Measurements from ENCODE around the gene TP53TG5. TPM values are rescaled to one million over a fixed set of nuclear protein-coding genes. Genes with fewer than 3 reads are reported as not detected.
A peak's percentile ranks its signal among the peaks of the same experiment; 100 is the strongest.

TP53TG5 gene
- total RNA-seq, 1 donor from 2014 or later = 0.80 TPM

DNA sequence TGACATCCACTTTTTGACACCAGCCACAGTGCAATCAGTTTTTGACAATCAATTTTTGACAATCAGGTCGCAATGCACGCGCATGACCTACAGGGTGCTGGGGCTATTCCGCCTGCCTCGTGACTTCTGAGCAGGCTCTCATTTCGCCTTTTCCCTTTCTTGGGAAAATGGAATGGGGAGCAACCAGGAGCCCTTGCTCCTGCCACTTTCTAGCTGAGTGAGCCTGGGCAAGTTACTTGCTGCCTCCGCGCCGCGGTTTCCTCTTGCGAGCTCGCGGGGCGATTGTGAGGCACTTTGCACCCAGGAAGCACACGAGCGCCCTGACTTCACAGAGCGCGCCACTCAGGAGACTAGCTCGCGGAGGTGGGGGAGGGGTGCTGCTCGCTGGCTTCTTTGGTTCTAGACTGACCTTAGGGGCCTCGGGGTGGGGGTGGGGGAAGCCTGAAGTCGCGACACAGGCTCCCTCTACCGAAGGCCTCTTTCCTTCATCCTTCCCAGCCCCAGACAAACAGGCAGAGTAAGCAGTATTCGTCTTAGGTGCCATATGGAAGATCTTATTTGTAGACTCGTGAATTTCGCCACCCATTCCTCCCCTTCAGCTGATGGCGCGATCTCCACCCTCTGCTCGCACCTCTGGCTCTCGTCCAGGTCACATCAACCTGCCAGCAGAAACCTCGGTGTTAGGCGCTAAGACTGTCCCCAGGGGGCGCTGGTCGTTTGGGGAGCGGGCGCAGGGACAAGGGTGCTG lies 4.6 kb downstream of the TP53TG5 start:
- TF ChIP-seq, protein P1, sequence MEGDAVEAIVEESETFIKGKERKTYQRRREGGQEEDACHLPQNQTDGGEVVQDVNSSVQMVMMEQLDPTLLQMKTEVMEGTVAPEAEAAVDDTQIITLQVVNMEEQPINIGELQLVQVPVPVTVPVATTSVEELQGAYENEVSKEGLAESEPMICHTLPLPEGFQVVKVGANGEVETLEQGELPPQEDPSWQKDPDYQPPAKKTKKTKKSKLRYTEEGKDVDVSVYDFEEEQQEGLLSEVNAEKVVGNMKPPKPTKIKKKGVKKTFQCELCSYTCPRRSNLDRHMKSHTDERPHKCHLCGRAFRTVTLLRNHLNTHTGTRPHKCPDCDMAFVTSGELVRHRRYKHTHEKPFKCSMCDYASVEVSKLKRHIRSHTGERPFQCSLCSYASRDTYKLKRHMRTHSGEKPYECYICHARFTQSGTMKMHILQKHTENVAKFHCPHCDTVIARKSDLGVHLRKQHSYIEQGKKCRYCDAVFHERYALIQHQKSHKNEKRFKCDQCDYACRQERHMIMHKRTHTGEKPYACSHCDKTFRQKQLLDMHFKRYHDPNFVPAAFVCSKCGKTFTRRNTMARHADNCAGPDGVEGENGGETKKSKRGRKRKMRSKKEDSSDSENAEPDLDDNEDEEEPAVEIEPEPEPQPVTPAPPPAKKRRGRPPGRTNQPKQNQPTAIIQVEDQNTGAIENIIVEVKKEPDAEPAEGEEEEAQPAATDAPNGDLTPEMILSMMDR (IDR thresholded peaks at IDR 0.05; ENCODE audit: borderline replicate concordance) = peak; percentile 91
- H3K36me3 ChIP-seq = peaks cover 2% of the 10 kb centered on the region
- DNase-seq = peak; percentile 88
- H3K4me1 ChIP-seq = peaks cover 15% of the 10 kb centered on the region
- H3K4me3 ChIP-seq = peak overlapping the region; percentile 74
- H3K9me3 ChIP-seq (replicated peaks) = no peaks in the 10 kb centered on the region
- peak overlapping the region; percentile 81 for H3K27ac ChIP-seq (replicated peaks)
- intact Hi-C loops (cut with micrococcal nuclease) = loop anchor here (2.0 kb wide), 1 partner anchor 63 kb away; no protein-coding TSS in a partner anchor
- no peaks in the 10 kb centered on the region for H3K27me3 ChIP-seq (ENCODE audit: low read depth)

DNA sequence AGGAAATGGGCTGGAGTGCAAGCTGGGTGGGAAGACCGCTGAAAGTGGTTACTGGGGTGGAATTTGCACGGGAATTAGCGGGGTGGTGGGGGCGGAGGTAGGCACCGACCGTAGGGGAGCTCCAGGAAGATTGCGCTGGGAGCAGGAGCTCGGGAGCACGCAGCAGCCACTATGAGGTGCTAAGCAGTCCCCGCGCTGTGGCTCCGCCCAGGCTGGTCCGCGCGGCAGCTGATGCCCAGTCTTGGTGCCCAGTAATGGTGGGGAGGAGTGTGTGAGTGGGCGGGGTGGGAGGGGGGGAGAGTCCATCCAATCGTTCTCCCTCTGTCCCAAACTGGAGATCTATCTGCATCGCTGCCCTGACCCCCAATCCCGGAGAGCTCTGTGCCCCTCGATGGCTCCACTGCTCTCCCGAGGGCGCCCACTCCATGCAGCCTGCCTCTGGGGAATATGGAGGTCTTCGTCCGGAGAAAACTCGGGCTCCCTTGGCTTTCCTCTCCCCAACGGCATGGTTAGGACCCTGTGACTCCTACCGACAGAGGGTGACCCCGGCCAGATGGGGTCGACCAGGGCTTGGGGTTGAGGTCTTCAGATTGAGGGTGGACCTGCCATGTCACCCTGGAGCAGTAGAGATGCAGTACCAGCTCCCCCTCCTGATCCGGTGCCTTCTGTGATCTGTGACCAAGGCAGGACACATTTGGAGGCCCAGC lies 5.3 kb downstream of the TP53TG5 start:
- TF ChIP-seq, protein P1 (IDR thresholded peaks at IDR 0.05; ENCODE audit: borderline replicate concordance) = no peak
- Histone ChIP-seq H3K4me3 (peak overlapping the region; percentile 74), H3K27ac (replicated peaks) (peak overlapping the region; percentile 81), H3K27me3 (ENCODE audit: low read depth) (no peaks in the 10 kb centered on the region), H3K4me1 (peaks cover 17% of the 10 kb centered on the region), H3K36me3 (peaks cover 10% of the 10 kb centered on the region), H3K9me3 (replicated peaks) (no peaks in the 10 kb centered on the region)
- intact Hi-C loops (cut with micrococcal nuclease) = no loop called here
- DNase-seq = no peak

DNA sequence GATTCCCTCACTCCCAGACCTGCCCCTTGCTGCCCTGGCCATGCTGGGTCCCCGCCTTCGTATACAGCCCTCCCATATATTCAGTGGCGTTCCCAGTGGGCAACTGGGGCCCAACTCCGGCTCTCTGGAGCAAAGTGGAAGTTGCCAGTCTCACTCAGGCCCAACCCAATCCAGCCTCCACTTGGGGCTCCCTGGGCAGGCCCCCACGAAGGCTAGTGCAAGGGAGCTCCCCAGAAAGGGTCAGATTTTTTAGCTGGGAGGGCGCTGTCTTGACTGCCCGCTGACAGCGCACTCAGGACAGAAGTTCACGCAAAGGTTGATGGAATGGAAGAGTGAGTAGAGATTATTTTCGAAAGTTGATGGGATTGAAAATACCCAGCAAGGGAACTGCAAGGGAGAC lies 5.9 kb downstream of the TP53TG5 start:
- H3K36me3 ChIP-seq = peaks cover 15% of the 10 kb centered on the region
- no peaks in the 10 kb centered on the region for H3K27me3 ChIP-seq (ENCODE audit: low read depth)
- intact Hi-C loops (cut with micrococcal nuclease) = no loop called here
- TF ChIP-seq, protein P1 (IDR thresholded peaks at IDR 0.05; ENCODE audit: borderline replicate concordance) = no peak
- DNase-seq = no peak
- peaks cover 20% of the 10 kb centered on the region for H3K4me1 ChIP-seq
- no peaks in the 10 kb centered on the region for H3K9me3 ChIP-seq (replicated peaks)
- peak overlapping the region; percentile 74 for H3K4me3 ChIP-seq
- H3K27ac ChIP-seq (replicated peaks) = peak overlapping the region; percentile 81

DNA sequence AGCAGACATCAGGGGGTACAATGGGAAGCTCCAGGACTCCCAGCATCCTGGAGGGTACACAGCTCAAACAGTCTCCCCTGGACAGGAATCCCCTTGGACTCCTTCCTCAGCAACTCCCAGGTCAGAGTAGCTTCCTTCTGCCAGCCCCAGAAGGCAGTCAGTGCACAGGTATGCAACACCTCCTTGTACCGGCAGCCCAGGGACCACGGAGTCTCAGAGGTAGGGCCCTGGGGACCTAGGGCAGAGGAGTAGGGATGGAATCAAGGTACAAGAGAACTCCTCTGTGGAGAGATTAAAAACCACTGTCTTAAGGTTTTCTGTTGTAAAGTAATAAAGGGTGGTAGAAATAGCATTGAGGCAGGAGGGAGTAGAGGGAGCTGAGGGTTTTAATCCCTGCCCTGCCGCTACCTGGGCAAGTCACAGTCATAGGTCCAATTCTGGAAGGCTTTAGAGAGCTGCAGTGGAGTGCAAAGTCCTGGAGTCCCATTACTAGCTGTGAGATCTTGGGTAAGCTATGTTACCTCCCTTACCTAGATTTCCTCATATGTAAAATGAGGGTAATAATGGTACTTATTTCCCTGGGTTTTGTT lies 7.5 kb downstream of the TP53TG5 start:
- TF ChIP-seq, protein P1 (IDR thresholded peaks at IDR 0.05; ENCODE audit: borderline replicate concordance) = no peak
- no peaks in the 10 kb centered on the region for H3K9me3 ChIP-seq (replicated peaks)
- H3K4me1 ChIP-seq = peaks cover 20% of the 10 kb centered on the region
- peaks cover 31% of the 10 kb centered on the region for H3K36me3 ChIP-seq
- H3K27me3 ChIP-seq (ENCODE audit: low read depth) = no peaks in the 10 kb centered on the region
- H3K27ac ChIP-seq (replicated peaks) = no peak overlapping the region
- H3K4me3 ChIP-seq = no peak overlapping the region
- no peak for DNase-seq
- intact Hi-C loops (cut with micrococcal nuclease) = no loop called here

DNA sequence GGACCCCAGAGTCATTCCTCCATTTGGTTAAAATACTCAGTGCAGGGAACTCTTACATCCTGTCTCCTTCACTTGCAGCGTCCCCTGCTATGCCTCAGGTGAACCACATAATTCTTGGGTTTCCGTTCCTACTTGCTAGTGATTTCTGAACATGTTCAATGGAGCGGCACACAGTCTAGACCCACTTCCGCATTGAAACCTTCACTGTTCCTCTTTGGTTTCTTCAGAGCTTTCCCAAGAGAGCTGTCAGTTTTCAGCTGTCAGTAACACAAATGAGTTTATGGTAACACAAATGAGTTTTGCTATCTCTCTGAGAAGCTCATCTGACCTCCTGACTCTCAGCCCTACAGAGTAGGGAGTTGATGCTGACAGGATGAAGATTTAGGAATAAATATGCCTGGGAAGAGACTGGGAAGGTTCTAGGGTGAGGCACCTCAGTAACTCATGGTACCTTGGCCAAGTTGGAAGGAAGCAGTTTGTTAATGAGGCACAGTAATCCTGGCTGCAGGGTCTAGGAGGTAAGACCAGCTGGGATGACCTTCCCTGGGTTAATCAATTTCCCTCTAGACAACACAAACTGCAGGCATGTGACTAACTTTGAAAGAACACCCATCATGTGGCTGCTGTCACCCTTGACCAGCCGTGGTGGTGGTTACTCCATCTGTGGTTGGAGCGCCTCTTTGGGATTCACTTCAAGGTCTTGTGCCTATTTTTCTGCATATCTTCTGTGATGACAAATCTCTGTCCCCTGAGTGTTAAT lies 9.7 kb downstream of the TP53TG5 start:
- TF ChIP-seq, protein P1 (IDR thresholded peaks at IDR 0.05; ENCODE audit: borderline replicate concordance) = no peak
- H3K36me3 ChIP-seq = peaks cover 38% of the 10 kb centered on the region
- intact Hi-C loops (cut with micrococcal nuclease) = no loop called here
- no peaks in the 10 kb centered on the region for H3K27me3 ChIP-seq (ENCODE audit: low read depth)
- no peak overlapping the region for H3K4me3 ChIP-seq
- DNase-seq = no peak
- H3K4me1 ChIP-seq = peaks cover 32% of the 10 kb centered on the region
- H3K9me3 ChIP-seq (replicated peaks) = no peaks in the 10 kb centered on the region
- no peak overlapping the region for H3K27ac ChIP-seq (replicated peaks)

All from left ventricle myocardium inferior (tissue), 1 donor.